ENCODE data around the gene PRX.

PRX gene

GRCh38 chr19:40421993-40422747 is 9.0 kb upstream of the PRX start:
- no peak overlapping the region for H2BK120ac ChIP-seq (ENCODE audit: insufficient read depth, low read length, poor library complexity)
- no peak overlapping the region for H3K14ac ChIP-seq (ENCODE audit: low read length)
- H3K4me3 ChIP-seq (ENCODE audit: low read depth, low read length) = no peak overlapping the region
- no peak overlapping the region for H2BK5ac ChIP-seq (ENCODE audit: low read depth, low read length, poor library complexity)
- H2BK12ac ChIP-seq (ENCODE audit: low read length) = no peak overlapping the region
- H2AFZ ChIP-seq (ENCODE audit: insufficient read depth, low read length, poor library complexity) = no peak overlapping the region
- no peaks in the 10 kb centered on the region for H3K9me3 ChIP-seq (ENCODE audit: insufficient read depth, low read depth, low read length)
- peak overlapping the region; percentile 97 for H3K27ac ChIP-seq (ENCODE audit: low read depth, low read length)
- peaks cover 10% of the 10 kb centered on the region in 2 experiments for H3K36me3 ChIP-seq (ENCODE audit: control insufficient read depth in 1 of 2, insufficient read depth in 2 of 2, low read length in 2 of 2)
- H4K8ac ChIP-seq (ENCODE audit: low read depth, low read length) = no peak overlapping the region
- no peak overlapping the region for H4K12ac ChIP-seq (ENCODE audit: low read depth, low read length)
- H3K4me2 ChIP-seq (ENCODE audit: low read length) = no peak overlapping the region
- H3K9ac ChIP-seq (ENCODE audit: low read length) = no peak overlapping the region
- H3K4me1 ChIP-seq (ENCODE audit: control insufficient read depth in 1 of 2, insufficient read depth in 2 of 2, low read length in 2 of 2) = peaks cover 5 to 11% of the 10 kb centered on the region in 2 experiments
- H3K18ac ChIP-seq (ENCODE audit: low read length) = no peak overlapping the region
- no peak overlapping the region for H3K23ac ChIP-seq (ENCODE audit: low read length)
- no CpG with 5 or more reads among the region's 16 CpGs for WGBS (ENCODE audit: extremely low coverage, insufficient coverage, insufficient read length)
- peaks cover 22% of the 10 kb centered on the region for H3K79me1 ChIP-seq (ENCODE audit: low read length)
- H3K79me2 ChIP-seq (ENCODE audit: control insufficient read depth, insufficient read depth, low read length, poor library complexity) = peaks cover 15% of the 10 kb centered on the region
- no peak for DNase-seq
- H2AK5ac ChIP-seq (ENCODE audit: low read length) = no peak overlapping the region
- peak overlapping the region; percentile 3 for H3K4ac ChIP-seq (ENCODE audit: low read depth, low read length)
- no peaks in the 10 kb centered on the region for H3K27me3 ChIP-seq (ENCODE audit: insufficient read depth, low read length)
- no peak overlapping the region for H4K91ac ChIP-seq (ENCODE audit: low read depth, low read length)

- peak overlapping the region; percentile 64 for H4K12ac ChIP-seq (ENCODE audit: low read depth, low read length)
- peaks cover 23% of the 10 kb centered on the region for H3K79me1 ChIP-seq (ENCODE audit: low read length)
- H4K91ac ChIP-seq (ENCODE audit: low read depth, low read length) = peak overlapping the region; percentile 96
- peaks cover 15% of the 10 kb centered on the region for H3K79me2 ChIP-seq (ENCODE audit: control insufficient read depth, insufficient read depth, low read length, poor library complexity)
- peak overlapping the region; percentile 92 for H3K4ac ChIP-seq (ENCODE audit: low read depth, low read length)
- no peaks in the 10 kb centered on the region for H3K9me3 ChIP-seq (ENCODE audit: insufficient read depth, low read depth, low read length)
- H3K18ac ChIP-seq (ENCODE audit: low read length) = peak overlapping the region; percentile 89
- H3K23ac ChIP-seq (ENCODE audit: low read length) = no peak overlapping the region
- H2BK120ac ChIP-seq (ENCODE audit: insufficient read depth, low read length, poor library complexity) = peak overlapping the region; percentile 96
- H3K4me2 ChIP-seq (ENCODE audit: low read length) = peak overlapping the region; percentile 67
- no peak overlapping the region for H2AK5ac ChIP-seq (ENCODE audit: low read length)
- H3K4me3 ChIP-seq (ENCODE audit: low read depth, low read length) = peak overlapping the region; percentile 72
- peak overlapping the region; percentile 89 for H4K8ac ChIP-seq (ENCODE audit: low read depth, low read length)
- H2BK12ac ChIP-seq (ENCODE audit: low read length) = no peak overlapping the region
- DNase-seq = peak; percentile 97
- peak overlapping the region; percentile 78 for H3K9ac ChIP-seq (ENCODE audit: low read length)
- peaks cover 10 to 13% of the 10 kb centered on the region in 2 experiments for H3K4me1 ChIP-seq (ENCODE audit: control insufficient read depth in 1 of 2, insufficient read depth in 2 of 2, low read length in 2 of 2)
- no CpG with 5 or more reads among the region's 56 CpGs for WGBS (ENCODE audit: extremely low coverage, insufficient coverage, insufficient read length)
- H3K36me3 ChIP-seq (ENCODE audit: control insufficient read depth in 1 of 2, insufficient read depth in 2 of 2, low read length in 2 of 2) = peaks cover 10% of the 10 kb centered on the region in 2 experiments
- H2BK5ac ChIP-seq (ENCODE audit: low read depth, low read length, poor library complexity) = peak overlapping the region; percentile 85
- H2AFZ ChIP-seq (ENCODE audit: insufficient read depth, low read length, poor library complexity) = peak overlapping the region; percentile 77
- H3K27ac ChIP-seq (ENCODE audit: low read depth, low read length) = peak overlapping the region; percentile 97
- H3K27me3 ChIP-seq (ENCODE audit: insufficient read depth, low read length) = no peaks in the 10 kb centered on the region
- H3K14ac ChIP-seq (ENCODE audit: low read length) = peak overlapping the region; percentile 72
Measured at GRCh38 chr19:40420766-40421765, 7.9 kb upstream of the PRX start.

- H2BK12ac ChIP-seq (ENCODE audit: low read length) = no peak overlapping the region
- H3K9ac ChIP-seq (ENCODE audit: low read length) = no peak overlapping the region
- H2BK120ac ChIP-seq (ENCODE audit: insufficient read depth, low read length, poor library complexity) = no peak overlapping the region
- no peak overlapping the region for H2AK5ac ChIP-seq (ENCODE audit: low read length)
- H4K8ac ChIP-seq (ENCODE audit: low read depth, low read length) = no peak overlapping the region
- H3K14ac ChIP-seq (ENCODE audit: low read length) = no peak overlapping the region
- H2AFZ ChIP-seq (ENCODE audit: insufficient read depth, low read length, poor library complexity) = no peak overlapping the region
- no peak overlapping the region for H3K4ac ChIP-seq (ENCODE audit: low read depth, low read length)
- peak overlapping the region; percentile 45 for H4K91ac ChIP-seq (ENCODE audit: low read depth, low read length)
- peaks cover 20% of the 10 kb centered on the region for H3K79me1 ChIP-seq (ENCODE audit: low read length)
- H3K27ac ChIP-seq (ENCODE audit: low read depth, low read length) = peak overlapping the region; percentile 97
- H3K18ac ChIP-seq (ENCODE audit: low read length) = no peak overlapping the region
- peaks cover 10 to 13% of the 10 kb centered on the region in 2 experiments for H3K4me1 ChIP-seq (ENCODE audit: control insufficient read depth in 1 of 2, insufficient read depth in 2 of 2, low read length in 2 of 2)
- H3K27me3 ChIP-seq (ENCODE audit: insufficient read depth, low read length) = no peaks in the 10 kb centered on the region
- no peaks in the 10 kb centered on the region for H3K9me3 ChIP-seq (ENCODE audit: insufficient read depth, low read depth, low read length)
- peaks cover 10% of the 10 kb centered on the region in 2 experiments for H3K36me3 ChIP-seq (ENCODE audit: control insufficient read depth in 1 of 2, insufficient read depth in 2 of 2, low read length in 2 of 2)
- peak overlapping the region; percentile 67 for H3K4me2 ChIP-seq (ENCODE audit: low read length)
- H3K4me3 ChIP-seq (ENCODE audit: low read depth, low read length) = no peak overlapping the region
- H3K23ac ChIP-seq (ENCODE audit: low read length) = no peak overlapping the region
- H4K12ac ChIP-seq (ENCODE audit: low read depth, low read length) = no peak overlapping the region
- no CpG with 5 or more reads among the region's 14 CpGs for WGBS (ENCODE audit: extremely low coverage, insufficient coverage, insufficient read length)
- DNase-seq = no peak
- peaks cover 13% of the 10 kb centered on the region for H3K79me2 ChIP-seq (ENCODE audit: control insufficient read depth, insufficient read depth, low read length, poor library complexity)
- H2BK5ac ChIP-seq (ENCODE audit: low read depth, low read length, poor library complexity) = no peak overlapping the region
Measured at GRCh38 chr19:40420451-40420765, 7.2 kb upstream of the PRX start.

GRCh38 chr19:40419780-40420179 is 6.6 kb upstream of the PRX start:
- Histone ChIP-seq H2AK5ac (ENCODE audit: low read length) (no peak overlapping the region), H3K79me2 (ENCODE audit: control insufficient read depth, insufficient read depth, low read length, poor library complexity) (peaks cover 8% of the 10 kb centered on the region), H3K18ac (ENCODE audit: low read length) (no peak overlapping the region), H3K14ac (ENCODE audit: low read length) (no peak overlapping the region), H3K9ac (ENCODE audit: low read length) (no peak overlapping the region), H2BK12ac (ENCODE audit: low read length) (no peak overlapping the region), H3K4me3 (ENCODE audit: low read depth, low read length) (no peak overlapping the region), H3K79me1 (ENCODE audit: low read length) (peaks cover 15% of the 10 kb centered on the region), H3K9me3 (ENCODE audit: insufficient read depth, low read depth, low read length) (no peaks in the 10 kb centered on the region), H3K4me1 (ENCODE audit: control insufficient read depth in 1 of 2, insufficient read depth in 2 of 2, low read length in 2 of 2) (peaks cover 11 to 15% of the 10 kb centered on the region in 2 experiments), H4K12ac (ENCODE audit: low read depth, low read length) (no peak overlapping the region), H3K4me2 (ENCODE audit: low read length) (no peak overlapping the region), H2BK5ac (ENCODE audit: low read depth, low read length, poor library complexity) (no peak overlapping the region), H2AFZ (ENCODE audit: insufficient read depth, low read length, poor library complexity) (no peak overlapping the region), H3K23ac (ENCODE audit: low read length) (no peak overlapping the region), H4K8ac (ENCODE audit: low read depth, low read length) (no peak overlapping the region), H2BK120ac (ENCODE audit: insufficient read depth, low read length, poor library complexity) (no peak overlapping the region), H3K27ac (ENCODE audit: low read depth, low read length) (no peak overlapping the region), H3K4ac (ENCODE audit: low read depth, low read length) (no peak overlapping the region), H3K27me3 (ENCODE audit: insufficient read depth, low read length) (no peaks in the 10 kb centered on the region), H3K36me3 (ENCODE audit: control insufficient read depth in 1 of 2, insufficient read depth in 2 of 2, low read length in 2 of 2) (peaks cover 10% of the 10 kb centered on the region in 2 experiments), H4K91ac (ENCODE audit: low read depth, low read length) (no peak overlapping the region)
- no CpG with 5 or more reads among the region's 5 CpGs for WGBS (ENCODE audit: extremely low coverage, insufficient coverage, insufficient read length)
- DNase-seq = no peak

Data from trophoblast cell (in vitro differentiated cells and primary cell).